TTC549 (cell line): ENCODE data around the gene SNAP25.

Experiments
- FAIRE-seq: peaks from 2 replicates; lab custom pipeline; 2012; peaks lifted over from hg19 to GRCh38; lab: Jason Lieb, UNC

SNAP25 gene

DNA sequence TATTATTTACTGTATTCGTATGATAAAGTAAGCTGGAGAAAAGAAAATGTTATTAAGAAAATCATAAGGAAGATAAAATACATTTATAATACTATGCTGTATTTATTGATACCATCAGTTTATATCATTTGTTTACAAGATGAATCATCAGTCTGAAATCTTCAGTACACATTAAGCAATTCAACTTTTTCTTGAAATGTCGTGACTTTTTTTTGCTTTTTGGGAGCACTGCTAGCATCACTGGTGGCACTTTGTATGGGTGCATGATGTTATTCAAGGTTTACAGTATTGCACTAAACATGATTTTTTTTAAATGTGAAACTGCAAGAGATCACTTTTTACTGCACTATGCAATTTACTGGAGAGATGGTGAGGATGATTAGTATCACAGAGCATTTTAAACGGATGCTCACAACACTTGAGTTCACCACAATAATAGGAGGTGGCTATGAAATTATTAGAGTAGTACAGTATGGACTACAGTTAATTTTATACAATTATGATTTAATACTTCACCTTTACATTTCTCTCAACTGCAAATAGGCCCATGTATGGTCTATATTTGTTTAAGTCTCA is 85.9 kb downstream of the SNAP25 start:
- FAIRE-seq = no peak

GRCh38 chr20:10306440-10307358 is 88.1 kb downstream of the SNAP25 start:
- no peak for FAIRE-seq

DNA sequence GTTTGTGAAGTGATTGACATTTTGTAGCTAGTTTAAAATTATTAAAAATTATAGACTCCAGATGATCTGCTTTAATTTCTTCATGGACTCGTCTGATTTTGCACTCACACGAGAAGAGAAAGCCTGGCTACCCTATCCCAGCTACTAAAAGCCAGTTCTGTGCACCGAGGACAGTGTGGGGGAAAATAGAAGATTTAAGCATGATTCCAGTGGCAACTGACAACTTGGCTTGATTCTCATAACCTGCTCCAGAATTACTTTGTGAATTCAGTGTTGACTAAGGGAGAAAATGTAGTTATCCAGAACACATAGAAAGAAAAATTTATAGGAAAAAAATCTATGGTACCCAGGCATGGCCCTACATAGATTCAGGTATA is 88.7 kb downstream of the SNAP25 start:
- FAIRE-seq = no peak

GRCh38 chr20:10308652-10309051 is 90.0 kb downstream of the SNAP25 start:
- FAIRE-seq = no peak

GRCh38 chr20:10309326-10309725 is 90.7 kb downstream of the SNAP25 start:
- no peak for FAIRE-seq

GRCh38 chr20:10312111-10312510 is 93.5 kb downstream of the SNAP25 start:
- no peak for FAIRE-seq

DNA sequence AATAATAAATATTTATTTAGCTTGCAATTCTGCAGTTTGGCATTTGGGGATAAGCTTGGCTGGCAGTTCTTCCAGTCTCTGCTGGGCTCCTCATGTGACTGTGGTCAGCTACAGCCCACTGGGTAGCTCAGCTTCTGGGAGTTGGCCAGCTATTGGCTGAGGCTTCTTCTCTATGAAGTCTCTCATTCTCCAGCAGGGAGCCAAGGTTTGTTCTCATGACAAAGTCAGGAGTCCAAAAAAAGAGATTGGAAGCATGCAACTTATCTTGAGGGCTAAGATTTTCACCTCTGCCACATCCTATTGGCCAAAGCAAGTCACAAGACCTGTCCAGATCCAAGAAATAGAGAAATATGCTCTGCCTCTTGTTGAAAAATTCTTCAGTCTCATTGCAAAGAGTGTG is 94.6 kb downstream of the SNAP25 start:
- FAIRE-seq = no peak

DNA sequence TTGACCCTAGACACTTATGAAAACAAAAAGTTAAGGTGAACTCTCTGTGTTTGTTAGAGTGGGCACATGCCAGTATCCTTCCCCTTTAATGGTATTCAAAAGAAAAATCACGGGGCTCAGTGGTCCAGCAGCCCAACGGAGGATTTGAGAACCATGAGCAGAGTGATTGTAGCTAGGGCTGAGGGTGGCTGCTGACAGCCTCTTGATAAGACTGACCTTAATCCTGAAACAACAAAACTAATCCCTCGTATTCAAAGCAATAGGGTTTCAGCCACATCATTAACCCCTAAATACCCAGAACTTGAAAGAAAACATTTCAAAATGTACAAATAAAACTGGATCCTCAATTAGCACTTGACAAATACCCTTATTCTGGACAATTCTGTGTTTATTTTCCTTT is 95.1 kb downstream of the SNAP25 start:
- FAIRE-seq = no peak

- FAIRE-seq = no peak
Observed at GRCh38 chr20:10314198-10314597, 95.6 kb downstream of the SNAP25 start.

- FAIRE-seq = no peak
Observed at GRCh38 chr20:10315138-10315537, 96.5 kb downstream of the SNAP25 start.

DNA sequence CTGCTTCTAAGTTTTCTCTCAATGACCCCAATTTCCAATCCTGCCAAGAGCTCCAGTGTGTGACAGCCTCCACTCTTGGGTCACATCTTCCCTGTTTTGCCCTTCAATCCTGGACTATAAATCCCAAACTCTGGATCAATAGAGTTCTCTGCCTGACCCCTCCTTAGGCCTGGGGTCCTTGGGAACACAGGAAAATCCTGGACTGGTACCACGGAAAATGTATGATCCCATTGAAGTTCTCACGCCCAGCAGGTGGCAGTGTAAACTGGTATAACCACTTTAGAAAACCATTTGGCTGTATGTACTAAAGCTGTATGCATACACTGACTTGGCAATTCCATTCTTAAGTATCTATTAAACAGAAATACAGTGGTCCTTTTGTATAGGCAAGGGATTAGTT is 98.0 kb downstream of the SNAP25 start:
- FAIRE-seq = no peak

GRCh38 chr20:10318291-10319024 is 99.8 kb downstream of the SNAP25 start:
- no peak for FAIRE-seq

- no peak for FAIRE-seq
Observed at GRCh38 chr20:10319855-10320254, 101.2 kb downstream of the SNAP25 start.

DNA sequence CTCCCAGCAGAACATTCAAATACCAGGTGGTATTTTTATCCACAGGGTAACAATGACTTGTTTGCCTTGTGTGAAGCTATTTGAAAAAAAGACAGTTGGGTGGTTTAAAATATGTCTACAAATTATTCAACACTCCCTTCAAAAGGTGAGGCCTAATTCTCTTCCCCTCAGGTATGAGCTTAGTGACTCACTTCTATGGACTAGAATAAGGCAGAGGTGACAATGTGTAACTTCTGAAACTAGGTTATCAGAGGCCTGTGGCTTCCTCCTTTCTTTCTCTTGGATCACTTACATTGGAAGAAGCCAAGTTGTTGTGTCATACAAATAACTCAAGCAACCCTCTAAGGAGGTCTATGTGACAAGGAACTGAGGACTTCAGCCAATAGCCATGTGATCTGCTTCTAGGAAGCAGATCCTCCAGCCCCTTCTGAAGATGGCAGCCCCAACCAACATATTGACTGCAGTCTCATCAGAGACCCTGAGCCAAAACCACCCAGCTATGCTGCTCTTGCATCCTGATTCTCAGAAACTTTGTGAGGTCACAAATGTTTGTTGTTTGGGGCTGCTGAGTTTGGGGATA is 102.6 kb downstream of the SNAP25 start:
- FAIRE-seq = no peak

DNA sequence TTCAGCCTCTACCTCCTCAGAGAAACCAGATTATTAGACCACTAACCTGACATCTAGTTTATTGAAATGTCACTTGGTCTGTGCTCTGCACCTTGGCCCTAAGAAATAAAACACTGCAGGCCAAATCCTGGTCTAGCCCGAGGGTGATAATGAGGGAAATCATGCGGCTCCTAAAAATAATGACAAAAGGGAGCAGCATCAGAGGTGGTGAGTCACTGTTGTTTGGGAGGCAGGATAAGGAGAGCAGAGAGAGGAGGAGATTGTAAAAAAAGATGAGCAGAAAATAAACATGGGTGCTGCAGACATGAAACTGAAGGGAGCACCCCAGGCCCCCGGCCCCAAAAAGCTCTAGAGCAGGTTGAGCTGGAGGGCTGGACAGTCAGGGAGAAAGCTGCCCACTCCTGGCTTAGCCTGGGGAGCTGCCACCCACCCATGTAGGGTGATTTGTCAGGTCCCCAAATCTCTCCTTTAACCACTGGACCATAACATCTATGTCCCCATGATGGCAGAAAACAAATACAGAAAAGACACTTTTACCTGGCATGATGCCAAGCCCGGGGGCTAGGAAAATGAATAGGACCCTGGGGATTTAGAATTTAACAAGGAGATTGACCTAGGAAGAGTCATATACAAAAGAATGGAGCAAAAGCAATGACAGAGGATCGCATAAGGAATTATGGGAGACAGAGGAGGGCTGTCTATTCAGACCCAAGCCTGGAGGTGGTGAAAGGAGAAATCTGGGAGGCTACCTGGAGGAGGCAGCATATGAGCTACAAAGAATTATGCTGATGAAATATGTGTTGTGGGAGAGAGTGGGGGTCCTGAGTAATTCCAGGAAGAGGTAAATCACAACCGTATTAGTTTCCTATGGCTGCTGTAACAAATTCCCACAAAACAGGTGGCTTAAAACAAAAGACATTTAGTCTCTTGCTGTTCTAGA is 103.7 kb downstream of the SNAP25 start:
- FAIRE-seq = no peak

GRCh38 chr20:10323729-10324128 is 105.1 kb downstream of the SNAP25 start:
- FAIRE-seq = no peak

GRCh38 chr20:10324198-10324847 is 105.7 kb downstream of the SNAP25 start:
- no peak for FAIRE-seq

GRCh38 chr20:10328897-10329255 is 110.2 kb downstream of the SNAP25 start:
- no peak for FAIRE-seq

- FAIRE-seq = no peak
Observed at GRCh38 chr20:10329387-10330005, 110.9 kb downstream of the SNAP25 start.

GRCh38 chr20:10330071-10330470 is 111.4 kb downstream of the SNAP25 start:
- FAIRE-seq = no peak
